Activated CD8-positive, alpha-beta memory T cell treated with anti-CD3 and anti-CD28 coated beads, Interleukin-2, amount 10 ng/mL, durations not matched to agents 7 days and 5 days (primary cell): Measurements from ENCODE around the gene CEP290. TPM values are rescaled to one million over a fixed set of nuclear protein-coding genes. Genes with fewer than 3 reads are reported as not detected.

Experiments used
- ATAC-seq: fragments of 150-1000 bp; cut with Tn5 transposase; one replicate; pipeline ENCODE4 v1.10.0; 2021; ENCODE audit warnings: moderate library complexity
- CTCF ChIA-PET: fragments of 350-600 bp; sonication (Branson Sonifier 250); formaldehyde crosslinking; loops from one replicate; lab custom pipeline; 2021; ENCODE audit warnings: antibody characterized with exemption; lab: Charles Lee
- DNase-seq: peaks from one replicate; pipeline ENCODE4 v3.0.0-alpha.2; 2020
- H3K27ac Mint-ChIP-seq: one replicate; pipeline ENCODE4 v1.8.0; 2021; ENCODE audit warnings: mild to moderate bottlenecking, mixed read lengths
- H3K27me3 Mint-ChIP-seq: one replicate; pipeline ENCODE4 v1.8.0; 2021; ENCODE audit warnings: mixed read lengths
- H3K36me3 Mint-ChIP-seq: one replicate; pipeline ENCODE4 v1.8.0; 2021; ENCODE audit warnings: mild to moderate bottlenecking, mixed read lengths
- H3K4me1 Mint-ChIP-seq: one replicate; pipeline ENCODE4 v1.8.0; 2021; ENCODE audit warnings: mixed read lengths
- H3K4me3 Mint-ChIP-seq: one replicate; pipeline ENCODE4 v1.8.0; 2021; ENCODE audit warnings: mild to moderate bottlenecking, moderate library complexity, mixed read lengths
- H3K9me3 Mint-ChIP-seq: one replicate; pipeline ENCODE4 v1.8.0; 2022; ENCODE audit warnings: low read depth, mixed read lengths
- total RNA-seq, 2 experiments: library from RNA; stranded (reverse); gene quantifications; one replicate each; pipeline ENCODE4 v1.2.3, GENCODE V29; 2021

The CEP290 gene
- total RNA-seq, 2 experiments from 2014 or later, result 13.3 to 16.1 TPM

DNA sequence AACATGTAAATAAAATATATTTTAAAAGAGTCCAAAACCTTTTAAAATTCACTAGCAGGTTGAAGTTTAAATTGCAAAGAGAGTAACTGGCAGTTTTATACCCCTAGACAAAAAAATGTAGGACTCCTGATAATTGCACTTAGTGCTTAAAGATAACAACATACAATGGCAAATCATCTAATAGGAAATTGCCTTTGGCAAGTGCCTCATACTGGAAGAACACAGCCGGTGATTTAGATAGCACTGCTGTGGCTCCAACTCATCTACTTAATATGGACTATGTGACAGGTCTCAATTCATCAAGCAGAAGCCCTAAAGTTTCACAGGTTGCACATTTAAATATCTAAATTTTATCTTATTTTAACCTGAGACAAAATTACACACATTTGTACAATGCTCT lies 126.1 kb downstream of the CEP290 start:
- Mint-ChIP-seq H3K9me3 (peaks cover 5% of the 10 kb centered on the region), H3K4me1 (no peaks in the 10 kb centered on the region), H3K27me3 (peaks cover 7% of the 10 kb centered on the region), H3K27ac (no peak overlapping the region), H3K36me3 (no peaks in the 10 kb centered on the region), H3K4me3 (no peak overlapping the region)
- DNase-seq (no peak), ATAC-seq (no peak)
- CTCF ChIA-PET, result no interaction called here

GRCh38 chr12:88011755-88012154 lies 130.1 kb downstream of the CEP290 start:
- no peak overlapping the region for H3K4me3 Mint-ChIP-seq
- no peak for DNase-seq
- peaks cover 3% of the 10 kb centered on the region for H3K27me3 Mint-ChIP-seq
- ATAC-seq, result no peak
- H3K36me3 Mint-ChIP-seq, result no peaks in the 10 kb centered on the region
- no peak overlapping the region for H3K27ac Mint-ChIP-seq
- no peaks in the 10 kb centered on the region for H3K9me3 Mint-ChIP-seq
- CTCF ChIA-PET, result no interaction called here
- no peaks in the 10 kb centered on the region for H3K4me1 Mint-ChIP-seq

GRCh38 chr12:88006351-88006750 lies 135.5 kb downstream of the CEP290 start:
- no peaks in the 10 kb centered on the region for H3K9me3 Mint-ChIP-seq
- no peaks in the 10 kb centered on the region for H3K36me3 Mint-ChIP-seq
- no peaks in the 10 kb centered on the region for H3K27me3 Mint-ChIP-seq
- DNase-seq (no peak), ATAC-seq (no peak)
- H3K27ac Mint-ChIP-seq, result no peak overlapping the region
- no peaks in the 10 kb centered on the region for H3K4me1 Mint-ChIP-seq
- CTCF ChIA-PET, result no interaction called here
- no peak overlapping the region for H3K4me3 Mint-ChIP-seq

- H3K27ac Mint-ChIP-seq, result no peak overlapping the region
- H3K36me3 Mint-ChIP-seq, result no peaks in the 10 kb centered on the region
- H3K4me3 Mint-ChIP-seq, result no peak overlapping the region
- no peaks in the 10 kb centered on the region for H3K27me3 Mint-ChIP-seq
- DNase-seq, result no peak
- H3K9me3 Mint-ChIP-seq, result no peaks in the 10 kb centered on the region
- CTCF ChIA-PET, result no interaction called here
- no peaks in the 10 kb centered on the region for H3K4me1 Mint-ChIP-seq
- no peak for ATAC-seq
Measured at GRCh38 chr12:88001327-88001726, 140.6 kb downstream of the CEP290 start.

Other genes starting within 250 kb of the CEP290 start
- under 1 TPM in 1 of 2 experiments, not detected in 1; 0.18 TPM for gene C12orf50, start 112.7 kb downstream of the CEP290 start, total RNA-seq
- 1 to 10 TPM; 5.9 to 7.6 TPM for gene TMTC3, start 219 bp upstream of the CEP290 start, total RNA-seq